Osteocyte (in vitro differentiated cells): Measurements from ENCODE around the gene PRKCZ. TPM values are rescaled to one million over a fixed set of nuclear protein-coding genes. Genes with fewer than 3 reads are reported as not detected.

ENCODE experiments used
- DNase-seq: peaks from one replicate; pipeline ENCODE4 v3.0.0; 2021; ENCODE audit warnings: mixed read lengths; ENCODE audit not compliant: unreplicated experiment; ENCODE audit errors: extremely low spot score
- H3K27ac Mint-ChIP-seq: one replicate; pipeline ENCODE4 v1.8.0; 2021; ENCODE audit warnings: mild to moderate bottlenecking, mixed read lengths; ENCODE audit not compliant: unreplicated experiment
- H3K27me3 Mint-ChIP-seq: one replicate; pipeline ENCODE4 v1.8.0; 2021; ENCODE audit warnings: mixed read lengths; ENCODE audit not compliant: unreplicated experiment
- H3K36me3 Mint-ChIP-seq: one replicate; pipeline ENCODE4 v1.8.0; 2021; ENCODE audit warnings: mixed read lengths; ENCODE audit not compliant: unreplicated experiment
- H3K4me1 Mint-ChIP-seq: one replicate; pipeline ENCODE4 v1.8.0; 2021; ENCODE audit warnings: mixed read lengths; ENCODE audit not compliant: unreplicated experiment
- H3K4me3 Mint-ChIP-seq: one replicate; pipeline ENCODE4 v1.8.0; 2021; ENCODE audit warnings: mild to moderate bottlenecking, moderate library complexity, mixed read lengths; ENCODE audit not compliant: unreplicated experiment
- H3K9me3 Mint-ChIP-seq: one replicate; pipeline ENCODE4 v1.8.0; 2021; ENCODE audit warnings: mixed read lengths; ENCODE audit not compliant: unreplicated experiment
- CTCF ChIP-seq: fragments of 200-600 bp; sonication (generic); IDR thresholded peaks from 2 replicates; pipeline ENCODE4 v1.5.0; 2021; ENCODE audit warnings: antibody characterized with exemption, mild to moderate bottlenecking, moderate library complexity
- total RNA-seq: library from RNA; stranded (reverse); gene quantifications from 2 replicates; pipeline ENCODE4 v1.2.1, GENCODE V29; 2021

Gene PRKCZ
- total RNA-seq, 1 donor from 2014 or later, result 3.1 TPM

GRCh38 chr1:2079396-2080085 lies 29.3 kb downstream of the PRKCZ start:
- no peak for DNase-seq
- Mint-ChIP-seq H3K36me3 (no peaks in the 10 kb centered on the region), H3K4me1 (no peaks in the 10 kb centered on the region), H3K27ac (no peak overlapping the region), H3K4me3 (no peak overlapping the region), H3K27me3 (peaks cover 4% of the 10 kb centered on the region), H3K9me3 (peaks cover 18% of the 10 kb centered on the region)
- no peak for TF ChIP-seq CTCF

- no peak for DNase-seq
- Mint-ChIP-seq H3K27me3 (no peaks in the 10 kb centered on the region), H3K36me3 (no peaks in the 10 kb centered on the region), H3K9me3 (peaks cover 18% of the 10 kb centered on the region), H3K4me1 (no peaks in the 10 kb centered on the region), H3K27ac (no peak overlapping the region), H3K4me3 (no peak overlapping the region)
- TF ChIP-seq CTCF, result no peak
Measured at GRCh38 chr1:2080140-2080539, 29.9 kb downstream of the PRKCZ start.

DNA sequence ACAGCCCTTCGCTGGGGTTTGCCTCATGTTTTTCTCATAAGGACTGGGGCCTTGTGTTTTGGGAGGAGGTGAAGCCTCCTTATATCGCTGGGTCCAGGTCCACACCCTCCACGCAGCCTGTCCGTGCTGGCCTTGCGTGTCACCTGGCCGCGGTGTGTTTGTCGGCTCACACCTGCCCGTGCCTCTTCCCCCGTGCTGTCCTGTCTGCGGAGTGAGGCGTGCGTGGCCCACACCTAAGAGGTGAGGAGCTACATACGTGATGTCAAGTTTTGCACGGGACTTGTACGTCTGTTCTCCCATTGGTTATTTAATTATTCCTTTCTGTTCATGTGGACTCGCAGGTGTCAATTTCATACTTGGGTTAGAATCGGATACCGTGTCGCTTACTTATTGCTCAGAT lies 30.7 kb downstream of the PRKCZ start:
- DNase-seq, result no peak
- H3K36me3 Mint-ChIP-seq, result no peaks in the 10 kb centered on the region
- H3K4me1 Mint-ChIP-seq, result no peaks in the 10 kb centered on the region
- TF ChIP-seq CTCF, result no peak
- H3K27ac Mint-ChIP-seq, result no peak overlapping the region
- H3K4me3 Mint-ChIP-seq, result no peak overlapping the region
- H3K9me3 Mint-ChIP-seq, result peaks cover 18% of the 10 kb centered on the region
- no peaks in the 10 kb centered on the region for H3K27me3 Mint-ChIP-seq

GRCh38 chr1:2081326-2081885 lies 31.2 kb downstream of the PRKCZ start:
- Mint-ChIP-seq H3K27ac (no peak overlapping the region), H3K4me1 (no peaks in the 10 kb centered on the region), H3K27me3 (no peaks in the 10 kb centered on the region), H3K36me3 (no peaks in the 10 kb centered on the region), H3K4me3 (no peak overlapping the region), H3K9me3 (peaks cover 18% of the 10 kb centered on the region)
- no peak for TF ChIP-seq CTCF
- no peak for DNase-seq

DNA sequence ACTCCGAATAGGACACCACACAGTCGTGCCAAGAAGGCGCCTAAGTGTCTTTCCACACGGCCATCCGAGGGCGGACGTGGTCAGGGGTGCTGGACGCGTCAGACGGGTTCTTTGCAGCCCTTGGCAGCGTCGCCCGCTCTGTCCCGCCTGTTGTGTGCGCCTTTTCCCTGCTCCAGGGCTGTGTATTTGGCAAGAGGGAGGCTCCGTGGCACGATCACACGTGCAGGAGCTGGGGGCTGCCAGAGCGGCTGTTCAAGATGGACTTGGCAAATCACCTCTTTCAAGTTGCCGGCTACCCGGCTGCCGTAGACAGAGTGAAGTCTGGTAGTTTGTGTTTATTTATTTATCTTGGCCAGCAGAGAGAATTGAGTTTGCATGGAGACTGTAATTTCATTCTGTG lies 31.9 kb downstream of the PRKCZ start:
- peaks cover 18% of the 10 kb centered on the region for H3K9me3 Mint-ChIP-seq

More for the DNA sequence above, 31.9 kb downstream of the PRKCZ start:
- Mint-ChIP-seq H3K27me3 (no peaks in the 10 kb centered on the region), H3K4me3 (no peak overlapping the region), H3K36me3 (no peaks in the 10 kb centered on the region), H3K27ac (no peak overlapping the region), H3K4me1 (no peaks in the 10 kb centered on the region)
- DNase-seq, result no peak
- TF ChIP-seq CTCF, result no peak
